K562 (cell line): ENCODE measurements around the gene CASKIN1. TPM values are rescaled to one million over a fixed set of nuclear protein-coding genes. Genes with fewer than 3 reads are reported as not detected.

Experiments used
- ATAC-seq: fragments of 200-7000 bp; cut with Tn5 transposase; 3 replicates; pipeline ENCODE4 v1.9.1; 2020; ENCODE audit warnings: moderate library complexity
- BruUV-seq: library from RNA; stranded (reverse); fragments of 400-500 nt; replicated peaks from 2 replicates; lab custom pipeline; 2021; lab: Mats Ljungman, UMichigan
- CTCF ChIA-PET: fragments of 300-600 bp; formaldehyde crosslinking; extraction: SDS; loops from one replicate; lab custom pipeline; 2021; ENCODE audit warnings: low intra/inter-chr PET ratio; lab: Yijun Ruan, JAX
- POLR2A ChIA-PET: fragments of 300-600, 350-650 bp; sonication (Branson Sonifier 250); formaldehyde crosslinking; extraction: SDS; loops from one replicate; lab custom pipeline; 2021; ENCODE audit warnings: antibody characterized with exemption, inconsistent platforms; lab: Yijun Ruan, JAX
- DNase-seq, 4 experiments: peaks; one replicate each; pipeline versions ENCODE4 v3.0.0 to v3.0.0-alpha.2; 2011 to 2018; ENCODE audit warnings: low spot score in 3 of 4, mixed read lengths in 3 of 4; ENCODE audit errors: extremely low read depth in 1 of 4
- FAIRE-seq: peaks from 2 replicates; lab custom pipeline; 2011; peaks lifted over from hg19 to GRCh38; lab: Jason Lieb, UNC
- H2AFZ ChIP-seq: 2 replicates; pipeline ENCODE4 v1.6.0; 2011; ENCODE audit warnings: low read depth, low read length, control low read depth, inconsistent platforms
- H3K27ac ChIP-seq: fragments of 200-600 bp; 3 replicates; pipeline ENCODE4 v1.8.0; 2011; ENCODE audit warnings: low read depth, mild to moderate bottlenecking, control low read depth, inconsistent platforms, low read length, moderate library complexity, mixed read lengths; ENCODE audit errors: extremely low read depth
- H3K27me3 ChIP-seq, 2 experiments: fragments of 300-600 bp in 1 of 2; 2 replicates in 1 of 2; 3 replicates in 1 of 2; pipeline versions ENCODE4 v1.6.0 to v1.8.0; 2011; ENCODE audit warnings: inconsistent platforms in 2 of 2, low read length in 2 of 2, mild to moderate bottlenecking in 1 of 2, mixed read lengths in 1 of 2, moderate library complexity in 1 of 2; ENCODE audit not compliant: control insufficient read depth in 2 of 2, insufficient read depth in 2 of 2
- H3K36me3 ChIP-seq: fragments of 300-600 bp; 3 replicates; pipeline ENCODE4 v1.8.0; 2011; ENCODE audit warnings: mild to moderate bottlenecking, low read length, inconsistent platforms; ENCODE audit not compliant: control insufficient read depth, insufficient read depth
- H3K4me1 ChIP-seq, 2 experiments: fragments of 200-600 bp in 1 of 2; replicated peaks in 1 of 2; 2 replicates in 1 of 2; 3 replicates in 1 of 2; pipeline versions ENCODE4 v1.5.1 to v1.8.0; 2011; ENCODE audit warnings: inconsistent platforms in 2 of 2, low read length in 2 of 2, mild to moderate bottlenecking in 1 of 2, mixed read lengths in 1 of 2, moderate library complexity in 1 of 2; ENCODE audit not compliant: control insufficient read depth in 2 of 2, insufficient read depth in 2 of 2
- H3K4me2 ChIP-seq: 2 replicates; pipeline ENCODE4 v1.6.1; 2011; ENCODE audit warnings: low read length, control low read depth, inconsistent platforms, mixed read lengths; ENCODE audit not compliant: insufficient read depth
- H3K4me3 ChIP-seq: fragments of 200-600 bp; sonication (generic), shearing (Covaris generic); 2 replicates; pipeline ENCODE4 v1.5.1; 2016; ENCODE audit warnings: control low read depth, inconsistent platforms
- H3K79me2 ChIP-seq: fragments of 200-600 bp; 3 replicates; pipeline ENCODE4 v1.8.0; 2011; ENCODE audit warnings: low read length, inconsistent platforms; ENCODE audit not compliant: control insufficient read depth, insufficient read depth
- H3K9ac ChIP-seq, 2 experiments: 2 replicates each; pipeline versions ENCODE4 v1.6.0 to v1.6.1; 2011; ENCODE audit warnings: low read depth in 2 of 2, low read length in 2 of 2, control low read depth in 1 of 2, inconsistent platforms in 1 of 2, mild to moderate bottlenecking in 1 of 2, mixed read lengths in 1 of 2; ENCODE audit not compliant: insufficient read depth in 1 of 2
- H3K9me1 ChIP-seq: one replicate; pipeline ENCODE4 v1.6.0; 2011; ENCODE audit warnings: inconsistent platforms, mild to moderate bottlenecking, low read length, moderate library complexity; ENCODE audit not compliant: control insufficient read depth, insufficient read depth
- H3K9me3 ChIP-seq: replicated peaks from 2 replicates; pipeline ENCODE4 v1.5.1; 2011; ENCODE audit warnings: low read depth, low read length, inconsistent platforms; ENCODE audit not compliant: control insufficient read depth, insufficient read depth
- H4K20me1 ChIP-seq: replicated peaks from 2 replicates; pipeline ENCODE4 v1.6.1; 2011; ENCODE audit warnings: low read length, inconsistent platforms, mixed read lengths; ENCODE audit not compliant: control insufficient read depth, insufficient read depth
- ATF7 ChIP-seq: fragments of 450-650 bp; IDR thresholded peaks from 2 replicates; pipeline ENCODE4 v1.7.1; 2014; ENCODE audit warnings: mild to moderate bottlenecking, moderate library complexity
- FOXO4 ChIP-seq: fragments of 450-650 bp; formaldehyde crosslinking; IDR thresholded peaks from 2 replicates; pipeline ENCODE4 v1.4.0; 2020; ENCODE audit warnings: mild to moderate bottlenecking, moderate library complexity
- KHSRP ChIP-seq: fragments of 450-650 bp; IDR thresholded peaks from 2 replicates; pipeline ENCODE4 v1.6.1; 2017
- POLR2A ChIP-seq: fragments of 450-650 bp; conservative IDR thresholded peaks from 2 replicates; pipeline ENCODE4 v1.6.1; 2016
- RBM15 ChIP-seq: fragments of 200-400 bp; formaldehyde crosslinking; IDR thresholded peaks from 2 replicates; pipeline ENCODE4 v1.6.1; 2018; ENCODE audit warnings: mild to moderate bottlenecking, low read length, moderate library complexity; ENCODE audit not compliant: insufficient read depth
- RBM39 ChIP-seq: fragments of 200-400 bp; formaldehyde crosslinking; optimal IDR thresholded peaks from 2 replicates; pipeline ENCODE3; 2018; ENCODE audit warnings: low read depth, low read length
- SETDB1 ChIP-seq: IDR thresholded peaks from one replicate; pipeline ENCODE4 v1.6.1; 2012; ENCODE audit warnings: low read length, control low read depth, inconsistent platforms
- ZNF274 ChIP-seq: IDR thresholded peaks from 2 replicates; pipeline ENCODE4 v1.6.1; 2011; ENCODE audit warnings: low read depth, mild to moderate bottlenecking, low read length, moderate library complexity, borderline replicate concordance
- ZNF75A ChIP-seq: fragments of 450-650 bp; formaldehyde crosslinking; IDR thresholded peaks from 2 replicates; pipeline ENCODE4 v1.4.0; 2020; ENCODE audit warnings: mild to moderate bottlenecking
- WGBS: fragments of 100-300 bp; shearing (Covaris generic); methylation state at CpG from one replicate; pipeline ENCODE4 v1.1.6; 2016; ENCODE audit warnings: low coverage, mixed read lengths; ENCODE audit not compliant: insufficient coverage; ENCODE audit errors: missing lambda C conversion rate; 5-methylcytosine and 5-hydroxymethylcytosine counted together
- in situ Hi-C: fragments of 300-500 bp; cut with MboI; formaldehyde crosslinking; loops from 4 replicates; pipeline ENCODE4 v1.15.0; 2018; ENCODE audit warnings: inconsistent platforms, mixed read lengths
- intact Hi-C: fragments of 100-400 bp; cut with micrococcal nuclease; formaldehyde crosslinking; loops from 2 replicates; pipeline ENCODE4 v1.14.2; 2022
- polyA plus RNA-seq, 8 experiments: library from polyadenylated mRNA; depleted of rRNA in 4 of 8; stranded (reverse) in 5 of 8; unstranded in 3 of 8; fragments of >200 nt; fragmentation: Nextera tagmentation in 2 of 8; fragmentation: Illumina TruSeq in 1 of 8; extraction: Ambion mirVana in 2 of 8; extraction: Trizol in 1 of 8; gene quantifications; 2 replicates each; pipeline versions ENCODE4 v1.2.1 to v1.2.3, GENCODE V29; 2011 to 2014; ENCODE audit warnings: inconsistent platforms in 1 of 8, missing spikeins in 1 of 8
- total RNA-seq, 7 experiments: library from RNA; depleted of rRNA in 6 of 7; stranded (reverse); fragments of >200 nt in 6 of 7; fragmentation: Illumina TruSeq in 2 of 7; extraction: Trizol in 2 of 7; gene quantifications; 2 replicates each; pipeline versions ENCODE4 v1.2.1 to v1.2.3, GENCODE V29; 2011 to 2021; ENCODE audit warnings: low replicate concordance in 1 of 7
- TF ChIP-seq, protein P1 (sequence below): fragments of 450-650 bp; IDR thresholded peaks from 2 replicates; pipeline ENCODE4 v1.7.1; 2018; ENCODE audit warnings: mild to moderate bottlenecking, low read depth; ENCODE audit not compliant: partially characterized antibody
- TF ChIP-seq, protein P2 (sequence below), 2 experiments: fragments of 200-800 bp in 1 of 2; sonication (Bioruptor generic) in 1 of 2; sonication (generic) in 1 of 2; formaldehyde crosslinking in 1 of 2; IDR thresholded peaks in 1 of 2; conservative IDR thresholded peaks in 1 of 2; 2 replicates each; pipeline versions ENCODE4 v1.5.0 to v1.6.1; 2016 to 2020; ENCODE audit warnings: missing compliant biosample characterization in 1 of 2, missing genetic modification characterization in 1 of 2, missing genetic modification reagents in 1 of 2
- TF ChIP-seq, protein P3 (sequence below): fragments of 450-650 bp; IDR thresholded peaks from 2 replicates; pipeline ENCODE4 v1.6.1; 2018; ENCODE audit not compliant: partially characterized antibody

CASKIN1 gene
- total and polyA plus RNA-seq, 9 of the 15 experiments (the other 6 are each of a cell fraction or from before 2014, with no cell fraction given), result 0.15 to 4.5 (median 1.5) TPM; not detected in 2

DNA sequence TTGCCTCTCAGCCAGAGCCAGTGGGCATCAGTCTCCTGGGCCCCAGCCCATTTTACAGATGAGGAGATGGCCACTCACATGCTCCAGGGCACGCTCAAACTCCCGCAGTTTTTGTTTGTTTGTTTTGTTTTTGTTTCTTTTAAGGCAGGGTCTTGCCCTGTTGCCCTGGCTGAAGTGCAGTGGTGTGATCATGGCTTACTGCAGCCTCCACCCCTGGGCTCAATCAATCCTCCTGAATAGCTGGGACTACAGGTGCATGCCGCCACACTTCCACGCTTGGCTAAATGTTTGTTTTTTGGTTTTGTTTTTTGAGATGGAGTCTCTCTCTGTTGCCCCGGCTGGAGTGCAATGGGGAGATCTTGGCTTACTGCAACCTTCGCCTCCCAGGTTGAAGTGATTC is 30.5 kb upstream of the CASKIN1 start:
- H3K9ac ChIP-seq, result peak overlapping the region in 1 of 2 experiments; percentile 84; a peak in 1 of 4 replicates
- no peak for FAIRE-seq
- H3K9me3 ChIP-seq, result no peaks in the 10 kb centered on the region
- H2AFZ ChIP-seq, result no peak overlapping the region
- no peaks in the 10 kb centered on the region for H3K9me1 ChIP-seq
- 93% methylated on average over 6 of the region's 6 CpGs for WGBS
- H3K4me3 ChIP-seq, result no peak overlapping the region
- no TSS peak for BruUV-seq
- H3K27me3 ChIP-seq, result no peaks in the 10 kb centered on the region
- ChIA-PET CTCF (no interaction called here), POLR2A (interaction anchor here (0.8 to 3.7 kb wide), 6 partner anchors 8 to 25 kb away, joined by 3 to 20 read pairs (median 4); partner anchors contain the start of genes DNASE1L2, ECI1 and PGP)
- DNase-seq, result no peak
- no peak overlapping the region for H3K4me2 ChIP-seq
- peaks cover 53% of the 10 kb centered on the region for H3K79me2 ChIP-seq
- H3K4me1 ChIP-seq, result peaks cover 9 to 66% of the 10 kb centered on the region in 2 experiments; a peak in 3 of 5 replicates
- H3K36me3 ChIP-seq, result peaks cover 67% of the 10 kb centered on the region; the same call in 1 of the 3 replicates
- no peak for ATAC-seq
- in situ Hi-C loops (no loop called here), intact Hi-C loops (no loop called here)
- peaks cover 11% of the 10 kb centered on the region for H4K20me1 ChIP-seq
- no peak overlapping the region; the same call in 2 of the 3 replicates for H3K27ac ChIP-seq
- TF ChIP-seq RBM39 (no peak), FOXO4 (CRISPR knock-in tag) (no peak), ZNF75A (CRISPR knock-in tag) (no peak), POLR2A (no peak), ZNF274 (no peak), RBM15 (no peak), SETDB1 (no peak), KHSRP (no peak), ATF7 (no peak)
- TF ChIP-seq, protein P1, sequence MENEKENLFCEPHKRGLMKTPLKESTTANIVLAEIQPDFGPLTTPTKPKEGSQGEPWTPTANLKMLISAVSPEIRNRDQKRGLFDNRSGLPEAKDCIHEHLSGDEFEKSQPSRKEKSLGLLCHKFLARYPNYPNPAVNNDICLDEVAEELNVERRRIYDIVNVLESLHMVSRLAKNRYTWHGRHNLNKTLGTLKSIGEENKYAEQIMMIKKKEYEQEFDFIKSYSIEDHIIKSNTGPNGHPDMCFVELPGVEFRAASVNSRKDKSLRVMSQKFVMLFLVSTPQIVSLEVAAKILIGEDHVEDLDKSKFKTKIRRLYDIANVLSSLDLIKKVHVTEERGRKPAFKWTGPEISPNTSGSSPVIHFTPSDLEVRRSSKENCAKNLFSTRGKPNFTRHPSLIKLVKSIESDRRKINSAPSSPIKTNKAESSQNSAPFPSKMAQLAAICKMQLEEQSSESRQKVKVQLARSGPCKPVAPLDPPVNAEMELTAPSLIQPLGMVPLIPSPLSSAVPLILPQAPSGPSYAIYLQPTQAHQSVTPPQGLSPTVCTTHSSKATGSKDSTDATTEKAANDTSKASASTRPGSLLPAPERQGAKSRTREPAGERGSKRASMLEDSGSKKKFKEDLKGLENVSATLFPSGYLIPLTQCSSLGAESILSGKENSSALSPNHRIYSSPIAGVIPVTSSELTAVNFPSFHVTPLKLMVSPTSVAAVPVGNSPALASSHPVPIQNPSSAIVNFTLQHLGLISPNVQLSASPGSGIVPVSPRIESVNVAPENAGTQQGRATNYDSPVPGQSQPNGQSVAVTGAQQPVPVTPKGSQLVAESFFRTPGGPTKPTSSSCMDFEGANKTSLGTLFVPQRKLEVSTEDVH, result no peak
- TF ChIP-seq, protein P2, sequence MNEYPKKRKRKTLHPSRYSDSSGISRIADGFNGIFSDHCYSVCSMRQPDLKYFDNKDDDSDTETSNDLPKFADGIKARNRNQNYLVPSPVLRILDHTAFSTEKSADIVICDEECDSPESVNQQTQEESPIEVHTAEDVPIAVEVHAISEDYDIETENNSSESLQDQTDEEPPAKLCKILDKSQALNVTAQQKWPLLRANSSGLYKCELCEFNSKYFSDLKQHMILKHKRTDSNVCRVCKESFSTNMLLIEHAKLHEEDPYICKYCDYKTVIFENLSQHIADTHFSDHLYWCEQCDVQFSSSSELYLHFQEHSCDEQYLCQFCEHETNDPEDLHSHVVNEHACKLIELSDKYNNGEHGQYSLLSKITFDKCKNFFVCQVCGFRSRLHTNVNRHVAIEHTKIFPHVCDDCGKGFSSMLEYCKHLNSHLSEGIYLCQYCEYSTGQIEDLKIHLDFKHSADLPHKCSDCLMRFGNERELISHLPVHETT (CRISPR knock-in tag; conservative IDR thresholded peaks at IDR 0.05 in 1 of 2, IDR thresholded peaks at IDR 0.05 in 1 of 2), result no peak
- TF ChIP-seq, protein P3, sequence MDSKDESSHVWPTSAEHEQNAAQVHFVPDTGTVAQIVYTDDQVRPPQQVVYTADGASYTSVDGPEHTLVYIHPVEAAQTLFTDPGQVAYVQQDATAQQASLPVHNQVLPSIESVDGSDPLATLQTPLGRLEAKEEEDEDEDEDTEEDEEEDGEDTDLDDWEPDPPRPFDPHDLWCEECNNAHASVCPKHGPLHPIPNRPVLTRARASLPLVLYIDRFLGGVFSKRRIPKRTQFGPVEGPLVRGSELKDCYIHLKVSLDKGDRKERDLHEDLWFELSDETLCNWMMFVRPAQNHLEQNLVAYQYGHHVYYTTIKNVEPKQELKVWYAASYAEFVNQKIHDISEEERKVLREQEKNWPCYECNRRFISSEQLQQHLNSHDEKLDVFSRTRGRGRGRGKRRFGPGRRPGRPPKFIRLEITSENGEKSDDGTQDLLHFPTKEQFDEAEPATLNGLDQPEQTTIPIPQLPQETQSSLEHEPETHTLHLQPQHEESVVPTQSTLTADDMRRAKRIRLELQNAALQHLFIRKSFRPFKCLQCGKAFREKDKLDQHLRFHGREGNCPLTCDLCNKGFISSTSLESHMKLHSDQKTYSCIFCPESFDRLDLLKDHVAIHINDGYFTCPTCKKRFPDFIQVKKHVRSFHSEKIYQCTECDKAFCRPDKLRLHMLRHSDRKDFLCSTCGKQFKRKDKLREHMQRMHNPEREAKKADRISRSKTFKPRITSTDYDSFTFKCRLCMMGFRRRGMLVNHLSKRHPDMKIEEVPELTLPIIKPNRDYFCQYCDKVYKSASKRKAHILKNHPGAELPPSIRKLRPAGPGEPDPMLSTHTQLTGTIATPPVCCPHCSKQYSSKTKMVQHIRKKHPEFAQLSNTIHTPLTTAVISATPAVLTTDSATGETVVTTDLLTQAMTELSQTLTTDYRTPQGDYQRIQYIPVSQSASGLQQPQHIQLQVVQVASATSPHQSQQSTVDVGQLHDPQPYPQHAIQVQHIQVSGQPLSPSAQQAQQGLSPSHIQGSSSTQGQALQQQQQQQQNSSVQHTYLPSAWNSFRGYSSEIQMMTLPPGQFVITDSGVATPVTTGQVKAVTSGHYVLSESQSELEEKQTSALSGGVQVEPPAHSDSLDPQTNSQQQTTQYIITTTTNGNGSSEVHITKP, result no peak
